DOHH2 (cell line): ENCODE data around the gene KMT2B.

Experiments
- EZH2phosphoT487 ChIP-seq: fragments of 200-600 bp; sonication (generic); IDR thresholded peaks from 2 replicates; pipeline ENCODE4 v1.6.1; 2017; ENCODE audit warnings: borderline replicate concordance, mild to moderate bottlenecking, antibody characterized with exemption, low read length, moderate library complexity, mixed read lengths
- TF ChIP-seq, protein P1 (sequence below): fragments of 200-600 bp; sonication (generic); IDR thresholded peaks from one replicate; pipeline ENCODE4 v1.5.1; 2014; ENCODE audit warnings: antibody characterized with exemption, mild to moderate bottlenecking, low read depth, low read length; ENCODE audit not compliant: poor library complexity, severe bottlenecking

DNA sequence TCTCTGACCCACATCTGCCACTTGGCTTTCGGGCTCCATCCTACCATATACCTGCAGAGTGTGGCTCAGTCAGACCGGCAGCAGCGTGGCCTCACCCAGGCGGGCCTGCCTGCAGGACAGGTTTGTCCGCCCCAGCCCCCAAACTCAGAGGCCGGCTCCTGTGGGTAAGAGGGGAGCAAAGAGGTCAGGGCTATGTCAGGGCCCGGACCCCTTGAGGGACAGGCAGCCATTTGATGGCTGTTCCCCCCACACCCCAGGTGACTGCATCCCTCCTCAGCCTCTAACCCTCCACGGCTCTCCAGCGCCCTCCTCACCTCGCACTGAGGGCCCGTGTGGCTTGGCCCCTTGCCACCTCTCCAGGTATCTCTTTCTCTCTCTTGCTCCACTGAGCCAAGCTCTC, 25.8 kb upstream of the KMT2B start:
- TF ChIP-seq, protein P1, sequence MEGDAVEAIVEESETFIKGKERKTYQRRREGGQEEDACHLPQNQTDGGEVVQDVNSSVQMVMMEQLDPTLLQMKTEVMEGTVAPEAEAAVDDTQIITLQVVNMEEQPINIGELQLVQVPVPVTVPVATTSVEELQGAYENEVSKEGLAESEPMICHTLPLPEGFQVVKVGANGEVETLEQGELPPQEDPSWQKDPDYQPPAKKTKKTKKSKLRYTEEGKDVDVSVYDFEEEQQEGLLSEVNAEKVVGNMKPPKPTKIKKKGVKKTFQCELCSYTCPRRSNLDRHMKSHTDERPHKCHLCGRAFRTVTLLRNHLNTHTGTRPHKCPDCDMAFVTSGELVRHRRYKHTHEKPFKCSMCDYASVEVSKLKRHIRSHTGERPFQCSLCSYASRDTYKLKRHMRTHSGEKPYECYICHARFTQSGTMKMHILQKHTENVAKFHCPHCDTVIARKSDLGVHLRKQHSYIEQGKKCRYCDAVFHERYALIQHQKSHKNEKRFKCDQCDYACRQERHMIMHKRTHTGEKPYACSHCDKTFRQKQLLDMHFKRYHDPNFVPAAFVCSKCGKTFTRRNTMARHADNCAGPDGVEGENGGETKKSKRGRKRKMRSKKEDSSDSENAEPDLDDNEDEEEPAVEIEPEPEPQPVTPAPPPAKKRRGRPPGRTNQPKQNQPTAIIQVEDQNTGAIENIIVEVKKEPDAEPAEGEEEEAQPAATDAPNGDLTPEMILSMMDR, result no peak
- TF ChIP-seq EZH2phosphoT487, result no peak
